ENCODE measurements around the gene KIR2DL3. TPM values are rescaled to one million over a fixed set of nuclear protein-coding genes. Genes with fewer than 3 reads are reported as not detected.
"Not testable (repeated sequence)": the region's sequence is repeated elsewhere in the genome, so short reads cannot be mapped to it uniquely, and the experiment has no call there.

KIR2DL3 gene
- total RNA-seq, 5 donors from 2014 or later (not counting 1 experiment from before 2014, with no cell fraction given): 0.16 to 0.89 (median 0.45) TPM; not detected in 2

DNA sequence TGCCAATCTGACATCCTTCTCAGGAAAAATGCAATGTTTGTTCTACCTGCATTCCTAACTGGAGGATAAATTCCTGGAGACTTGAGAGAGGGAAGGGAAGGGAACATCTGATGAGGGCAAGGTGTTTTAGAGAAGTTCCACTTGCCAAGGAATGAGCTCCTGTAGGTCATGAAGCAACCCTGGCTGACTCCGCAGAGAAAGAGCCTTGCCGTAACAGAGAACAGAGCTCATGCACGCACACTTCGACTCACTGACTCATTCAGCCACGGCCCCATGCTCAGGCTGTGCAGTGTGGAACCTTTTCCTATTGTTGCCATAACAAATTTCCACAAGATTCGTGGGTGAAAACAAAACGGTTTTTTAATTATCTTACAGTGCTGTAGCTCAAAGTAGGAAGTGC lies 40.6 kb downstream of the KIR2DL3 start:
- POLR2A ChIA-PET; H3K27ac ChIP-seq (ENCODE audit: low read length); CTCF ChIA-PET; H3K4me3 Mint-ChIP-seq; H3K27me3 ChIP-seq (replicated peaks in 1 of 2; ENCODE audit: control insufficient read depth in 2 of 2, extremely low read depth in 1 of 2, insufficient read depth in 2 of 2, low read length in 1 of 2); H3K36me3 ChIP-seq (ENCODE audit: control insufficient read depth in 2 of 2, extremely low read depth in 1 of 2, insufficient read depth in 1 of 2, low read length in 1 of 2); H3K9me3 ChIP-seq; H3K4me3 ChIP-seq (ENCODE audit: control insufficient read depth in 1 of 2, extremely low read depth in 1 of 2, low read length in 1 of 2); H3K27ac Mint-ChIP-seq; H3K4me1 ChIP-seq (ENCODE audit: control insufficient read depth in 1 of 2, extremely low read depth in 1 of 2, insufficient read depth in 2 of 2, low read length in 2 of 2); ATAC-seq (replicated peaks in 1 of 4); H3K4me1 Mint-ChIP-seq; H3K36me3 Mint-ChIP-seq; DNase-seq: not testable (repeated sequence)
- H3K27me3 Mint-ChIP-seq: peaks cover 10 to 16% of the 10 kb centered on the region in 2 donors
- H3K9me3 Mint-ChIP-seq: peaks cover 8 to 13% (median 13%) of the 10 kb centered on the region in 3 donors
- 86% methylated on average over 5 of the region's 7 CpGs for WGBS (ENCODE audit: insufficient coverage)

DNA sequence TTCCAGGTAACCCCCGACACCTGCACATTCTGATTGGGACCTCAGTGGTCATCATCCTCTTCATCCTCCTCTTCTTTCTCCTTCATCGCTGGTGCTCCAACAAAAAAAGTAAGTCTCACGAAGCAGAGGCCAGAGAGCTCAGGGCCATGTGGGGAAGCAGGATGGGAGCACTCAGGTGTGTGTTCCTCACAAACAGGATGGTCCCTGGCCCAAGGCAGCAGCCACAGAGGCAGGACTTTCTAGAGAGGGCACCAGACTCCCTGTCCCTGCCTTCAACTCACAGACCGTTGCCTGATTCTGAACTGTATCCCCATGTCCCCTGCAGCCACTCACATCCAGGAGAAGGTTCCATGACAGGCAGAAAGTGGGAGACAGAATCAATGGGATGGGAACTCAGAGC lies 44.6 kb downstream of the KIR2DL3 start:
- H3K4me1 ChIP-seq (ENCODE audit: control insufficient read depth in 1 of 2, extremely low read depth in 1 of 2, insufficient read depth in 2 of 2, low read length in 2 of 2); H3K9me3 ChIP-seq; H3K4me3 Mint-ChIP-seq; CTCF ChIA-PET; H3K4me1 Mint-ChIP-seq; H3K27ac ChIP-seq (ENCODE audit: low read length); ATAC-seq (replicated peaks in 1 of 4); DNase-seq; POLR2A ChIA-PET; H3K4me3 ChIP-seq (ENCODE audit: control insufficient read depth in 1 of 2, extremely low read depth in 1 of 2, low read length in 1 of 2); H3K36me3 Mint-ChIP-seq; H3K36me3 ChIP-seq (ENCODE audit: control insufficient read depth in 2 of 2, extremely low read depth in 1 of 2, insufficient read depth in 1 of 2, low read length in 1 of 2); H3K27ac Mint-ChIP-seq: not testable (repeated sequence)
- WGBS (ENCODE audit: insufficient coverage): no CpG with 5 or more reads among the region's 4 CpGs
- Mint-ChIP-seq H3K9me3 (peaks cover 8 to 13% (median 13%) of the 10 kb centered on the region in 3 donors), H3K27me3 (peaks cover 32 to 33% of the 10 kb centered on the region in 2 donors)
- peaks cover 0 to 17% of the 10 kb centered on the region in 2 experiments for H3K27me3 ChIP-seq (replicated peaks in 1 of 2; ENCODE audit: control insufficient read depth in 2 of 2, extremely low read depth in 1 of 2, insufficient read depth in 2 of 2, low read length in 1 of 2)

GRCh38 chr19:54786091-54786723 lies 47.9 kb downstream of the KIR2DL3 start:
- H3K27ac ChIP-seq (ENCODE audit: low read length); H3K4me3 Mint-ChIP-seq; CTCF ChIA-PET; H3K9me3 ChIP-seq; H3K4me3 ChIP-seq (ENCODE audit: control insufficient read depth in 1 of 2, extremely low read depth in 1 of 2, low read length in 1 of 2); H3K36me3 ChIP-seq (ENCODE audit: control insufficient read depth in 2 of 2, extremely low read depth in 1 of 2, insufficient read depth in 1 of 2, low read length in 1 of 2); ATAC-seq (replicated peaks in 1 of 4); H3K4me1 ChIP-seq (ENCODE audit: control insufficient read depth in 1 of 2, extremely low read depth in 1 of 2, insufficient read depth in 2 of 2, low read length in 2 of 2); H3K4me1 Mint-ChIP-seq; DNase-seq; POLR2A ChIA-PET; H3K27ac Mint-ChIP-seq; H3K36me3 Mint-ChIP-seq: not testable (repeated sequence)
- Mint-ChIP-seq H3K9me3 (peaks cover 8 to 12% (median 11%) of the 10 kb centered on the region in 3 donors), H3K27me3 (peaks cover 25 to 34% of the 10 kb centered on the region in 2 donors)
- H3K27me3 ChIP-seq (replicated peaks in 1 of 2; ENCODE audit: control insufficient read depth in 2 of 2, extremely low read depth in 1 of 2, insufficient read depth in 2 of 2, low read length in 1 of 2): peaks cover 0 to 20% of the 10 kb centered on the region in 2 experiments
- WGBS (ENCODE audit: insufficient coverage): 90% methylated on average over 13 of the region's 24 CpGs

DNA sequence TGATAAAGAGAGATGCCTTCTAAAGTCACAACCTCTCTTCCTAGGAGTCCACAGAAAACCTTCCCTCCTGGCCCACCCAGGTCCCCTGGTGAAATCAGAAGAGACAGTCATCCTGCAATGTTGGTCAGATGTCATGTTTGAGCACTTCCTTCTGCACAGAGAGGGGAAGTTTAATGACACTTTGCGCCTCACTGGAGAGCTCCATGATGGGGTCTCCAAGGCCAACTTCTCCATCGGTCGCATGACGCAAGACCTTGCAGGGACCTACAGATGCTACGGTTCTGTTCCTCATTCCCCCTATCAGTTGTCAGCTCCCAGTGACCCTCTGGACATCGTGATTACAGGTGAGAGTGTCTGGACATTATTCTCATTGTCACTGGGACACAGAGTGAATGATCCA lies 49.8 kb downstream of the KIR2DL3 start:
- H3K36me3 Mint-ChIP-seq; CTCF ChIA-PET; ATAC-seq (replicated peaks in 1 of 4); H3K27ac ChIP-seq (ENCODE audit: low read length); DNase-seq; H3K9me3 ChIP-seq; H3K36me3 ChIP-seq (ENCODE audit: control insufficient read depth in 2 of 2, extremely low read depth in 1 of 2, insufficient read depth in 1 of 2, low read length in 1 of 2); H3K4me1 ChIP-seq (ENCODE audit: control insufficient read depth in 1 of 2, extremely low read depth in 1 of 2, insufficient read depth in 2 of 2, low read length in 2 of 2); POLR2A ChIA-PET; H3K4me3 Mint-ChIP-seq; H3K9me3 Mint-ChIP-seq; H3K27ac Mint-ChIP-seq; H3K4me3 ChIP-seq (ENCODE audit: control insufficient read depth in 1 of 2, extremely low read depth in 1 of 2, low read length in 1 of 2): not testable (repeated sequence)
- Mint-ChIP-seq H3K4me1 (peaks cover 9 to 16% (median 14%) of the 10 kb centered on the region in 3 donors), H3K27me3 (peaks cover 23 to 34% of the 10 kb centered on the region in 2 donors)
- H3K27me3 ChIP-seq (replicated peaks in 1 of 2; ENCODE audit: control insufficient read depth in 2 of 2, extremely low read depth in 1 of 2, insufficient read depth in 2 of 2, low read length in 1 of 2): peaks cover 0 to 15% of the 10 kb centered on the region in 2 experiments
- WGBS (ENCODE audit: insufficient coverage): 100% methylated on average over 1 of the region's 6 CpGs

DNA sequence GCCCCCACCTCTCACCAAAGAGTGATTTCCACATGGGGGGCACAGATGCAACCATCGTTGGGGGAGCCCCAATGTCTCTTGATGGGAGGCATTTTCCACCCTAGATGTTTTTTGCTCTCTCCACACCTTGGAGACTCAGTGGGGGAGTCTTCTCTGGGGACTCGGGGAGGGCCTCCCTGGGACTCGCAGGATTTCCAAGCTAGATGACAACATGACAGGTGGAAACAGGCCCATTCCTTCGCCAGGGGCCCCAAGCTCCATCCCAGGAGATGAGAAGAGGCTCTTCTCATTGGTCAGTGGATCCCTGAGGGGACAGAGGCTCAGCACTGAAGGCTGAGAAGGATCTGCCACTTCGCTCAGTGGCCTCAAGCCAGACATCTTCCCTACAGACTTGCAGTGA lies 52.4 kb downstream of the KIR2DL3 start:
- 68% methylated on average over 4 of the region's 5 CpGs for WGBS (ENCODE audit: insufficient coverage)
- Histone ChIP-seq H3K27me3 (replicated peaks in 1 of 2; ENCODE audit: control insufficient read depth in 2 of 2, extremely low read depth in 1 of 2, insufficient read depth in 2 of 2, low read length in 1 of 2) (peaks cover 0 to 12% of the 10 kb centered on the region in 2 experiments), H3K4me1 (ENCODE audit: control insufficient read depth in 1 of 2, extremely low read depth in 1 of 2, insufficient read depth in 2 of 2, low read length in 2 of 2) (no peaks in the 10 kb centered on the region), H3K4me3 (ENCODE audit: control insufficient read depth in 1 of 2, extremely low read depth in 1 of 2, low read length in 1 of 2) (no peak overlapping the region), H3K9me3 (no peaks in the 10 kb centered on the region), H3K36me3 (ENCODE audit: control insufficient read depth in 2 of 2, extremely low read depth in 1 of 2, insufficient read depth in 1 of 2, low read length in 1 of 2) (no peaks in the 10 kb centered on the region), H3K27ac (ENCODE audit: low read length) (no peak overlapping the region)
- no peak overlapping the region for H3K27ac Mint-ChIP-seq
- DNase-seq (no peak), ATAC-seq (replicated peaks in 1 of 4) (no peak)
- no peaks in the 10 kb centered on the region for H3K36me3 Mint-ChIP-seq
- peaks cover 11 to 20% (median 18%) of the 10 kb centered on the region in 3 donors for H3K4me1 Mint-ChIP-seq
- no peak overlapping the region for H3K4me3 Mint-ChIP-seq
- POLR2A ChIA-PET: no interaction called here
- CTCF ChIA-PET: no interaction called here
- H3K27me3 Mint-ChIP-seq: peaks cover 13 to 18% of the 10 kb centered on the region in 2 donors
- peaks cover 0 to 3% (median 0%) of the 10 kb centered on the region in 3 donors for H3K9me3 Mint-ChIP-seq

DNA sequence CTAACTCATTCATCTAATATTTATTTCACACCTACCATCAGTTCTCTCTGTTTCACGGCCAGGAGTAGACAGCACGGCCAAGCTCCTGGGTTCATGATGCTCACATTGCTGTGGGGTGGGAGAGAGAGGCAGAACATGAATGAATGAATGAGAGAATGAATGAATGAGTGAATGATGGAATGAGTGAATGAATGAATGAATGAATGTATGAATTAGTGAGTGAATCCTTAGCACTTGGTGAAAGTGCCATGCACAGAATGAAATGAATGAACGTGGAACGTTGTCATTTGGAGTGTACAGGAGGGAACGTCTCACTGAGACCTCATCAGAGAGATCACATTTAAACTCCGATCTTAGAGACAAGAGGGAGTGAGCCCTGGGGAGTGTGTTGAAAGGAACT lies 53.2 kb downstream of the KIR2DL3 start:
- H3K4me3 ChIP-seq (ENCODE audit: control insufficient read depth in 1 of 2, extremely low read depth in 1 of 2, low read length in 1 of 2): no peak overlapping the region
- POLR2A ChIA-PET: no interaction called here
- no peak overlapping the region for H3K27ac Mint-ChIP-seq
- WGBS (ENCODE audit: insufficient coverage): 95% methylated on average over 4 of the region's 6 CpGs
- no peaks in the 10 kb centered on the region for H3K9me3 Mint-ChIP-seq
- no peaks in the 10 kb centered on the region for H3K9me3 ChIP-seq
- no peak overlapping the region for H3K4me3 Mint-ChIP-seq
- ATAC-seq (replicated peaks in 1 of 4) (no peak), DNase-seq (no peak)
- no peaks in the 10 kb centered on the region for H3K36me3 Mint-ChIP-seq
- H3K4me1 Mint-ChIP-seq: peaks cover 11 to 20% (median 18%) of the 10 kb centered on the region in 3 donors
- H3K27me3 Mint-ChIP-seq: peaks cover 14 to 20% of the 10 kb centered on the region in 2 donors
- peaks cover 0 to 6% of the 10 kb centered on the region in 2 experiments for H3K27me3 ChIP-seq (replicated peaks in 1 of 2; ENCODE audit: control insufficient read depth in 2 of 2, extremely low read depth in 1 of 2, insufficient read depth in 2 of 2, low read length in 1 of 2)
- no peak overlapping the region for H3K27ac ChIP-seq (ENCODE audit: low read length)
- CTCF ChIA-PET: no interaction called here
- no peaks in the 10 kb centered on the region for H3K4me1 ChIP-seq (ENCODE audit: control insufficient read depth in 1 of 2, extremely low read depth in 1 of 2, insufficient read depth in 2 of 2, low read length in 2 of 2)
- H3K36me3 ChIP-seq (ENCODE audit: control insufficient read depth in 2 of 2, extremely low read depth in 1 of 2, insufficient read depth in 1 of 2, low read length in 1 of 2): no peaks in the 10 kb centered on the region

All from T-cell (primary cell).